NB4 (cell line): ENCODE results near the gene KPNB1.

Experiments used
- CTCF ChIP-seq: IDR thresholded peaks from one replicate; pipeline ENCODE4 v1.5.1; 2012; ENCODE audit warnings: low read depth, low read length
- MAX ChIP-seq: IDR thresholded peaks from 2 replicates; pipeline ENCODE4 v1.6.1; 2011; ENCODE audit warnings: low read depth, low read length
- MYC ChIP-seq: IDR thresholded peaks from 2 replicates; pipeline ENCODE4 v1.6.1; 2011; ENCODE audit warnings: low read depth, low read length
- POLR2A ChIP-seq: IDR thresholded peaks from 2 replicates; pipeline ENCODE4 v1.6.1; 2011; ENCODE audit warnings: mild to moderate bottlenecking; ENCODE audit not compliant: insufficient read length; ENCODE audit errors: extremely low read depth

- no peak for TF ChIP-seq CTCF
- no peak for TF ChIP-seq POLR2A
- no peak; the same call in 1 of the 2 replicates for TF ChIP-seq MAX
- TF ChIP-seq MYC: no peak
These were observed 71.2 kb downstream of the KPNB1 start for GRCh38 chr17:47720754-47721533.
